Measurements from ENCODE around the gene ALAS1.

GRCh38 chr3:52178537-52178936, 19.4 kb upstream of the ALAS1 start:
- no peak for TF ChIP-seq SETDB1 (IDR thresholded peaks at IDR 0.05; ENCODE audit: low read length)
- TF ChIP-seq POLR2A (conservative IDR thresholded peaks at IDR 0.05): no peak
- TF ChIP-seq EZH2 (IDR thresholded peaks at IDR 0.05; ENCODE audit: borderline replicate concordance, low read depth, low read length): no peak
- no peak for TF ChIP-seq ZFP30 (CRISPR knock-in tag; IDR thresholded peaks at IDR 0.05; ENCODE audit: borderline replicate concordance)
- TF ChIP-seq ZNF184 (CRISPR knock-in tag; IDR thresholded peaks at IDR 0.05): no peak
- no peak for TF ChIP-seq TARDBP (IDR thresholded peaks at IDR 0.05)
- no peak for TF ChIP-seq HMG20B (CRISPR knock-in tag; IDR thresholded peaks at IDR 0.05)
- TF ChIP-seq ZNF592 (IDR thresholded peaks at IDR 0.05): no peak
- no peak for TF ChIP-seq RAD21 (CRISPR knock-in tag; conservative IDR thresholded peaks at IDR 0.05 in 1 of 2, IDR thresholded peaks at IDR 0.05 in 1 of 2)
- no peak for TF ChIP-seq MAX (CRISPR knock-in tag; IDR thresholded peaks at IDR 0.05)
- no peak for TF ChIP-seq CTCF (IDR thresholded peaks at IDR 0.05 in 2 of 3, conservative IDR thresholded peaks at IDR 0.05 in 1 of 3; ENCODE audit: insufficient read depth in 2 of 3, low read depth in 1 of 3, low read length in 3 of 3)

All from K562 (cell line).